Gastrocnemius medialis (tissue), 4 donors: ENCODE results near the gene MED25. TPM values are rescaled to one million over a fixed set of nuclear protein-coding genes. Genes with fewer than 3 reads are reported as not detected.

Experiments
- ATAC-seq, 2 donors: fragments of 150-250 bp; one replicate each; pipeline ENCODE4 v1.9.1; 2016
- DNase-seq, 2 donors: peaks; one replicate each; pipeline ENCODE4 v3.0.0-alpha.2; 2019
- H3K27ac ChIP-seq, 4 donors: fragments of 200-600 bp; sonication (generic); 1 replicate in 1 of 4; 2 replicates in 3 of 4; pipeline ENCODE4 v1.5.1; 2016 to 2018; ENCODE audit warnings: mild to moderate bottlenecking in 2 of 4, moderate library complexity in 1 of 4
- H3K27me3 ChIP-seq, 3 donors: fragments of 200-600 bp; sonication (generic) in 2 of 3; 1 replicate in 1 of 3; 2 replicates in 2 of 3; pipeline versions ENCODE4 v1.5.1 to v1.6.0; 2016 to 2019; ENCODE audit warnings: mild to moderate bottlenecking in 1 of 3, moderate library complexity in 1 of 3
- H3K36me3 ChIP-seq, 2 donors: fragments of 200-600 bp; sonication (generic) in 1 of 2; one replicate each; pipeline ENCODE4 v1.5.1; 2017 to 2018
- H3K4me1 ChIP-seq, 2 donors: fragments of 200-600 bp; sonication (generic) in 1 of 2; one replicate each; pipeline ENCODE4 v1.5.1; 2016 to 2017; ENCODE audit warnings: mild to moderate bottlenecking in 2 of 2
- H3K4me3 ChIP-seq, 4 donors: fragments of 200-600 bp; sonication (generic) in 3 of 4; 1 replicate in 1 of 4; 2 replicates in 3 of 4; pipeline ENCODE4 v1.5.1; 2016 to 2019; ENCODE audit warnings: mild to moderate bottlenecking in 2 of 4
- H3K9me3 ChIP-seq, 3 donors: fragments of 200-600 bp; sonication (generic) in 2 of 3; 1 replicate in 1 of 3; 2 replicates in 2 of 3; pipeline ENCODE4 v1.5.1; 2016 to 2019
- CTCF ChIP-seq, 5 experiments: fragments of 450-650 bp in 3 of 5; fragments of 200-600 bp in 2 of 5; sonication (generic) in 2 of 5; IDR thresholded peaks in 4 of 5; conservative IDR thresholded peaks in 1 of 5; 1 replicate in 4 of 5; 2 replicates in 1 of 5; pipeline ENCODE4 v1.5.1; 2016 to 2019; ENCODE audit warnings: antibody characterized with exemption in 5 of 5, mild to moderate bottlenecking in 3 of 5, moderate library complexity in 3 of 5
- POLR2A ChIP-seq, 2 donors: fragments of 450-650 bp; IDR thresholded peaks; one replicate each; pipeline ENCODE4 v1.6.1; 2017; ENCODE audit warnings: antibody characterized with exemption in 2 of 2, mild to moderate bottlenecking in 2 of 2, moderate library complexity in 2 of 2
- in situ Hi-C, 4 donors: fragments of 200-750 bp; cut with MboI; loops; one replicate each; pipeline versions ENCODE4 v1.15.0 to v1.8.0; 2017; ENCODE audit warnings: low sequenced_read_pairs in 4 of 4
- intact Hi-C: fragments of 100-400 bp; cut with DNase I; formaldehyde crosslinking; loops from one replicate; pipeline ENCODE4 v1.15.1; 2023; ENCODE audit warnings: low total_unique reads
- microRNA-seq, 2 donors: library from miRNA; unstranded; fragments of <30 nt; microRNA quantifications; one replicate each; pipeline ENCODE4, GENCODE V29; 2016; ENCODE audit warnings: borderline replicate concordance in 2 of 2
- total RNA-seq, 4 donors: library from RNA; depleted of rRNA; stranded (reverse); fragments of >200 nt; gene quantifications; one replicate each; pipeline versions ENCODE4 v1.1.0 to v1.2.3, GENCODE V29; 2016

The MED25 gene
- total RNA-seq, 4 donors from 2014 or later = 46.6 to 105 (median 78.7) TPM

GRCh38 chr19:49884760-49885159 is 66.7 kb downstream of the MED25 start:
- TF ChIP-seq CTCF (IDR thresholded peaks at IDR 0.05 in 4 of 5, conservative IDR thresholded peaks at IDR 0.05 in 1 of 5) (no peak), POLR2A (IDR thresholded peaks at IDR 0.05) (no peak)
- intact Hi-C loops (no loop called here), in situ Hi-C loops (no loop called here)
- H3K9me3 ChIP-seq = no peaks in the 10 kb centered on the region
- peaks cover 14 to 67% of the 10 kb centered on the region in 2 donors for H3K36me3 ChIP-seq
- no peaks in the 10 kb centered on the region for H3K27me3 ChIP-seq
- peaks cover 0 to 3% of the 10 kb centered on the region in 2 donors for H3K4me1 ChIP-seq
- no peak for ATAC-seq
- no peak overlapping the region for H3K4me3 ChIP-seq
- no peak overlapping the region for H3K27ac ChIP-seq
- no peak for DNase-seq

Small RNA genes within 50 kb of the gene (microRNA-seq; reads per million reads assigned to microRNA genes)
- 1.2 to 2.6 reads per million in 2 donors for gene MIR4749
- 0 reads per million in 2 donors for gene MIR6799
- 0 reads per million in 2 donors for gene MIR6800

Other genes starting within 250 kb of the MED25 start
- 10 to 100 TPM; 62.4 to 92.8 (median 78.9) TPM for gene NOSIP, start 237.7 kb upstream of the MED25 start, total RNA-seq
- gene PRRG2, start 237.0 kb upstream of the MED25 start, total RNA-seq = 1 to 10 TPM in 3 of 4 donors, not detected in 1; 1.4 to 4.6 (median 3.8) TPM
- 1 to 10 TPM; 3.4 to 7.7 (median 3.8) TPM for gene PRR12, start 227.1 kb upstream of the MED25 start, total RNA-seq
- gene RRAS, start 178.1 kb upstream of the MED25 start, total RNA-seq = 10 to 100 TPM; 12.4 to 26.2 (median 24.2) TPM
- gene SCAF1, start 176.1 kb upstream of the MED25 start, total RNA-seq = 10 to 100 TPM; 13.7 to 36.1 (median 32.9) TPM
- gene IRF3, start 152.4 kb upstream of the MED25 start, total RNA-seq = 10 to 100 TPM; 11.0 to 18.6 (median 13.7) TPM
- 10 to 100 TPM; 10.7 to 12.9 (median 11.8) TPM for gene BCL2L12, start 152.4 kb upstream of the MED25 start, total RNA-seq
- 100 to 1,000 TPM; 190 to 242 (median 229) TPM for gene PRMT1, start 141.0 kb upstream of the MED25 start, total RNA-seq
- gene ADM5, start 128.7 kb upstream of the MED25 start, total RNA-seq = 1 to 10 TPM in 3 of 4 donors, not detected in 1; 1.0 to 2.1 (median 1.4) TPM
- under 1 TPM in 3 of 4 donors, not detected in 1; 0.26 to 0.97 (median 0.73) TPM for gene CPT1C, start 127.2 kb upstream of the MED25 start, total RNA-seq
- under 1 TPM in 2 of 4 donors, not detected in 2; 0.13 to 0.16 TPM for gene TSKS, start 55.0 kb upstream of the MED25 start, total RNA-seq
- gene AP2A1, start 51.3 kb upstream of the MED25 start, total RNA-seq = 100 to 1,000 TPM in 3 of 4 donors, 10 to 100 TPM in 1; 94.2 to 142 (median 131) TPM
- gene FUZ, start 5.0 kb upstream of the MED25 start, total RNA-seq = 10 to 100 TPM; 14.2 to 35.5 (median 26.0) TPM
- gene PTOV1, start 32.9 kb downstream of the MED25 start, total RNA-seq = 10 to 100 TPM; 77.6 to 88.2 (median 87.0) TPM
- gene PNKP, start 49.3 kb downstream of the MED25 start, total RNA-seq = 10 to 100 TPM; 14.9 to 43.4 (median 21.1) TPM
- 10 to 100 TPM; 23.8 to 56.8 (median 43.4) TPM for gene AKT1S1, start 59.1 kb downstream of the MED25 start, total RNA-seq
- 10 to 100 TPM; 48.7 to 84.3 (median 66.4) TPM for gene TBC1D17, start 59.4 kb downstream of the MED25 start, total RNA-seq
- 1 to 10 TPM in 1 of 4 donors, under 1 TPM in 1, not detected in 2; 0.15 to 1.1 TPM for gene IL4I1, start 78.6 kb downstream of the MED25 start, total RNA-seq
- gene ATF5, start 110.9 kb downstream of the MED25 start, total RNA-seq = 10 to 100 TPM in 1 of 4 donors, 1 to 10 TPM in 3; 6.4 to 10.8 (median 9.0) TPM
- gene NUP62, start 111.2 kb downstream of the MED25 start, total RNA-seq = 10 to 100 TPM; 32.8 to 38.0 (median 36.3) TPM
- gene SIGLEC11, start 142.9 kb downstream of the MED25 start, total RNA-seq = under 1 TPM in 3 of 4 donors, not detected in 1; 0.15 to 0.42 (median 0.25) TPM
- 10 to 100 TPM; 36.0 to 52.8 (median 39.9) TPM for gene VRK3, start 207.1 kb downstream of the MED25 start, total RNA-seq
- gene ZNF473, start 207.7 kb downstream of the MED25 start, total RNA-seq = 10 to 100 TPM in 2 of 4 donors, 1 to 10 TPM in 2; 4.6 to 12.2 (median 10.1) TPM